CD4-positive, CD25-positive, alpha-beta regulatory T cell (primary cell): Measurements from ENCODE around the gene CLECL1. TPM values are rescaled to one million over a fixed set of nuclear protein-coding genes. Genes with fewer than 3 reads are reported as not detected.
"Not testable (repeated sequence)": the region's sequence is repeated elsewhere in the genome, so short reads cannot be mapped to it uniquely, and the experiment has no call there.

ENCODE experiments used
- ATAC-seq, 2 donors: fragments of 150-1000 bp; cut with Tn5 transposase; one replicate each; pipeline ENCODE4 v1.10.0; 2021; ENCODE audit warnings: low read depth in 2 of 2, moderate number of reproducible peaks in 2 of 2, moderate library complexity in 1 of 2
- DNase-seq, 3 donors: peaks; one replicate each; pipeline versions ENCODE4 v3.0.0 to v3.0.0-alpha.2; 2012 to 2022; ENCODE audit warnings: mixed read lengths in 1 of 3
- H3K27ac ChIP-seq: one replicate; pipeline ENCODE4 v1.7.0; 2013; ENCODE audit warnings: mild to moderate bottlenecking, low read length; ENCODE audit not compliant: insufficient read depth, poor library complexity, severe bottlenecking
- H3K27me3 ChIP-seq: one replicate; pipeline ENCODE4 v1.7.0; 2013; ENCODE audit warnings: low read length; ENCODE audit not compliant: control insufficient read depth, insufficient read depth
- H3K36me3 ChIP-seq: one replicate; pipeline ENCODE4 v1.7.0; 2013; ENCODE audit warnings: mild to moderate bottlenecking, low read length, moderate library complexity; ENCODE audit not compliant: control insufficient read depth, insufficient read depth
- H3K4me1 ChIP-seq: 2 replicates; pipeline ENCODE4 v1.7.0; 2013; ENCODE audit warnings: mild to moderate bottlenecking, low read length; ENCODE audit not compliant: insufficient read depth, control insufficient read depth, poor library complexity, severe bottlenecking
- H3K4me3 ChIP-seq: one replicate; pipeline ENCODE4 v1.7.0; 2013; ENCODE audit warnings: low read depth, mild to moderate bottlenecking, low read length, moderate library complexity
- H3K9me3 ChIP-seq, 2 experiments: 1 replicate in 1 of 2; 2 replicates in 1 of 2; pipeline ENCODE4 v1.7.0; 2013; ENCODE audit warnings: low read length in 2 of 2, mild to moderate bottlenecking in 1 of 2, moderate library complexity in 1 of 2; ENCODE audit not compliant: control insufficient read depth in 2 of 2
- H3K27ac Mint-ChIP-seq, 3 donors: one replicate each; pipeline ENCODE4 v1.8.0; 2020 to 2022; ENCODE audit warnings: mild to moderate bottlenecking in 3 of 3, mixed read lengths in 3 of 3, moderate library complexity in 2 of 3
- H3K27me3 Mint-ChIP-seq: one replicate; pipeline ENCODE4 v1.8.0; 2022; ENCODE audit warnings: mild to moderate bottlenecking, mixed read lengths
- H3K36me3 Mint-ChIP-seq: one replicate; pipeline ENCODE4 v1.8.0; 2020; ENCODE audit warnings: mixed read lengths
- H3K4me1 Mint-ChIP-seq, 4 donors: one replicate each; pipeline ENCODE4 v1.8.0; 2020 to 2022; ENCODE audit warnings: mixed read lengths in 4 of 4, mild to moderate bottlenecking in 1 of 4
- H3K4me3 Mint-ChIP-seq, 4 donors: one replicate each; pipeline ENCODE4 v1.8.0; 2020 to 2022; ENCODE audit warnings: mild to moderate bottlenecking in 4 of 4, mixed read lengths in 4 of 4, moderate library complexity in 3 of 4
- H3K9me3 Mint-ChIP-seq, 7 donors: one replicate each; pipeline ENCODE4 v1.8.0; 2020 to 2022; ENCODE audit warnings: mixed read lengths in 7 of 7, mild to moderate bottlenecking in 3 of 7, moderate library complexity in 2 of 7
- polyA plus RNA-seq, 4 donors: library from polyadenylated mRNA; unstranded; fragments of 300-500 nt; fragmentation: Illumina TruSeq; gene quantifications; one replicate each; pipeline ENCODE4 v1.2.3, GENCODE V29; 2021
- total RNA-seq: library from RNA; stranded (reverse); gene quantifications from one replicate; pipeline ENCODE4 v1.2.3, GENCODE V29; 2022

Gene CLECL1
- total and polyA plus RNA-seq, 5 donors from 2014 or later = 0.84 TPM; not detected in 4

- Mint-ChIP-seq H3K4me1 (peaks cover 0 to 12% (median 3%) of the 10 kb centered on the region in 4 donors), H3K9me3 (no peaks in the 10 kb centered on the region), H3K27me3 (peaks cover 42% of the 10 kb centered on the region), H3K4me3 (no peak overlapping the region), H3K36me3 (peaks cover 3% of the 10 kb centered on the region), H3K27ac (peak overlapping the region in 1 of 3 donors; percentile 47)
- no peak for DNase-seq
- Histone ChIP-seq H3K4me1 (no peaks in the 10 kb centered on the region), H3K27me3 (peaks cover 11% of the 10 kb centered on the region), H3K27ac (no peak overlapping the region), H3K36me3 (no peaks in the 10 kb centered on the region), H3K9me3 (no peaks in the 10 kb centered on the region), H3K4me3 (no peak overlapping the region)
- no peak for ATAC-seq
Observed at GRCh38 chr12:9719790-9720189, 13.1 kb downstream of the CLECL1 start.

- Histone ChIP-seq H3K4me3 (no peak overlapping the region), H3K4me1 (no peaks in the 10 kb centered on the region)
- H3K27ac Mint-ChIP-seq = no peak overlapping the region
Observed at GRCh38 chr12:9718968-9719367, 13.9 kb downstream of the CLECL1 start.

GRCh38 chr12:9717070-9717925, 15.6 kb downstream of the CLECL1 start:
- Mint-ChIP-seq H3K4me3 (no peak overlapping the region), H3K27me3 (peaks cover 25% of the 10 kb centered on the region), H3K27ac (peak overlapping the region in 1 of 3 donors; percentile 61), H3K9me3 (no peaks in the 10 kb centered on the region), H3K4me1 (peaks cover 0 to 12% (median 3%) of the 10 kb centered on the region in 4 donors), H3K36me3 (peaks cover 3% of the 10 kb centered on the region)
- Histone ChIP-seq H3K4me1 (no peaks in the 10 kb centered on the region), H3K4me3 (no peak overlapping the region), H3K27ac (no peak overlapping the region), H3K27me3 (peaks cover 4% of the 10 kb centered on the region), H3K36me3 (no peaks in the 10 kb centered on the region), H3K9me3 (no peaks in the 10 kb centered on the region)
- DNase-seq (no peak), ATAC-seq (no peak)

More at GRCh38 chr12:9718968-9719367, 13.9 kb downstream of the CLECL1 start:
- no peaks in the 10 kb centered on the region for H3K36me3 ChIP-seq
- peaks cover 11% of the 10 kb centered on the region for H3K27me3 ChIP-seq
- H3K27me3 Mint-ChIP-seq = peaks cover 35% of the 10 kb centered on the region
- H3K27ac ChIP-seq = no peak overlapping the region
- H3K9me3 Mint-ChIP-seq = no peaks in the 10 kb centered on the region
- H3K4me1 Mint-ChIP-seq = peaks cover 0 to 13% (median 3%) of the 10 kb centered on the region in 4 donors
- peaks cover 3% of the 10 kb centered on the region for H3K36me3 Mint-ChIP-seq
- ATAC-seq (no peak), DNase-seq (no peak)
- H3K4me3 Mint-ChIP-seq = no peak overlapping the region
- no peaks in the 10 kb centered on the region for H3K9me3 ChIP-seq

GRCh38 chr12:9713032-9713558, 19.8 kb downstream of the CLECL1 start:
- not testable (repeated sequence) for DNase-seq, H3K36me3 ChIP-seq, H3K4me3 Mint-ChIP-seq, H3K4me3 ChIP-seq, H3K9me3 ChIP-seq, H3K27ac Mint-ChIP-seq, H3K9me3 Mint-ChIP-seq, H3K4me1 ChIP-seq, H3K27me3 ChIP-seq, ATAC-seq, H3K36me3 Mint-ChIP-seq, H3K27me3 Mint-ChIP-seq, H3K27ac ChIP-seq
- H3K4me1 Mint-ChIP-seq = peaks cover 9 to 20% (median 16%) of the 10 kb centered on the region in 4 donors

- Mint-ChIP-seq H3K9me3 (no peaks in the 10 kb centered on the region), H3K4me3 (no peak overlapping the region), H3K27ac (peak overlapping the region in 1 of 3 donors; percentile 33), H3K4me1 (peaks cover 21 to 32% (median 26%) of the 10 kb centered on the region in 4 donors), H3K36me3 (peaks cover 5% of the 10 kb centered on the region), H3K27me3 (no peaks in the 10 kb centered on the region)
- no peak for DNase-seq
- Histone ChIP-seq H3K4me1 (peaks cover 19% of the 10 kb centered on the region), H3K27ac (no peak overlapping the region), H3K4me3 (no peak overlapping the region), H3K36me3 (no peaks in the 10 kb centered on the region), H3K27me3 (no peaks in the 10 kb centered on the region), H3K9me3 (no peaks in the 10 kb centered on the region)
- no peak for ATAC-seq
Observed at GRCh38 chr12:9711664-9712063, 21.2 kb downstream of the CLECL1 start.

GRCh38 chr12:9710584-9711375, 22.1 kb downstream of the CLECL1 start:
- H3K36me3 ChIP-seq = no peaks in the 10 kb centered on the region
- DNase-seq = no peak
- no peak overlapping the region for H3K27ac ChIP-seq
- no peak for ATAC-seq
- Mint-ChIP-seq H3K9me3 (no peaks in the 10 kb centered on the region), H3K27me3 (no peaks in the 10 kb centered on the region), H3K4me3 (no peak overlapping the region), H3K4me1 (peaks cover 30 to 41% (median 35%) of the 10 kb centered on the region in 4 donors), H3K27ac (peak overlapping the region in 2 of 3 donors; percentile 30 to 76), H3K36me3 (peaks cover 9% of the 10 kb centered on the region)
- no peaks in the 10 kb centered on the region for H3K9me3 ChIP-seq
- H3K4me3 ChIP-seq = no peak overlapping the region
- H3K27me3 ChIP-seq = no peaks in the 10 kb centered on the region
- H3K4me1 ChIP-seq = peaks cover 27% of the 10 kb centered on the region

GRCh38 chr12:9708853-9709252, 24.0 kb downstream of the CLECL1 start:
- DNase-seq (no peak), ATAC-seq (no peak)
- H3K27ac Mint-ChIP-seq = peak overlapping the region in 2 of 3 donors; percentile 34 to 89
- peaks cover 27% of the 10 kb centered on the region for H3K4me1 ChIP-seq
- peaks cover 6% of the 10 kb centered on the region for H3K36me3 Mint-ChIP-seq
- peaks cover 31 to 52% (median 38%) of the 10 kb centered on the region in 4 donors for H3K4me1 Mint-ChIP-seq
- no peaks in the 10 kb centered on the region for H3K27me3 ChIP-seq
- H3K27me3 Mint-ChIP-seq = no peaks in the 10 kb centered on the region
- no peak overlapping the region for H3K4me3 ChIP-seq
- no peak overlapping the region for H3K27ac ChIP-seq
- H3K36me3 ChIP-seq = no peaks in the 10 kb centered on the region
- no peaks in the 10 kb centered on the region for H3K9me3 ChIP-seq
- peaks cover 0 to 5% (median 0%) of the 10 kb centered on the region in 7 donors for H3K9me3 Mint-ChIP-seq
- H3K4me3 Mint-ChIP-seq = no peak overlapping the region
